NCI-H146 treated with DMSO at 0.1 percent for 48 hours (cell line): ENCODE measurements around the gene CCDC184.

Source experiments
- DNase-seq: peaks from one replicate; lab custom pipeline; 2025; ENCODE audit not compliant: unreplicated experiment; lab: John Stamatoyannopoulos, UW

Gene CCDC184

DNA sequence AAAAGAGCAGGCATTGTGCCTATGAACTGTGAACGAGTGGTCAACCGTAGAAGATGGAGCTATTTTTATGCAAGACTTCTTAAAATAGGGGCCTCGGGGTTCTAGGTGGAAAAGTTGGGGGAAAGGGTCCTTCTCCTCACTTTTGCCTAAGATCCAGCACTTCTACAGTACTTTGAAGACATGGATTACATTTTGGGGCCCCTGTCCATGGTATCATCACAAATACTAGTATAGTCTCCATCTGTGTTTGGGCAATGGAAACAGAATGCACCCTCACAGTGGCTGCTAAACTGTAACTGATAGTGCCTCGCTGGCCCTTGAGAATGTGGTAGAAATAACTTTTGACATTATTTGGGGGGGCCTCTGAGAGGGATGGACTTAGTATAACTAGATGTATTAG, 5.5 kb upstream of the CCDC184 start:
- no peak for DNase-seq

DNA sequence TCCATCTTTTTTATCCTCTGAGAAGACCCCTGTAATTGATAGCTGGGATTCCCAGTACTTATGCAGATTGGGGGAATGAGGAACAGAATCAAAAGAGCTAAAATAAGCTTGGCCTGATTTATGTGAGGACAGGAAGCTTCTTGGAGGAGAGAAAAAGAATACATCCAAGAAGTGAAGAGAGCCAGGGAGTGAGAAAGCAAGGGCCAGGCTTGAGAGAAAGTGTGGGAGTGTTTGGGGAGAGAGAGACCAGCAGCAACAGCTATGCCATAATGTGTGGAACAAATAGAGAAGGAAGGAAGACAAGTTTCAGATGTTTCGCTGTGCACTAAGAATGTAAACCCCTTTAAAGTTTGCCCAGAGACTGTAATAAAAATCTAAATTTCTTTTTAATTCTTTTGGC, 4.0 kb upstream of the CCDC184 start:
- DNase-seq = no peak

DNA sequence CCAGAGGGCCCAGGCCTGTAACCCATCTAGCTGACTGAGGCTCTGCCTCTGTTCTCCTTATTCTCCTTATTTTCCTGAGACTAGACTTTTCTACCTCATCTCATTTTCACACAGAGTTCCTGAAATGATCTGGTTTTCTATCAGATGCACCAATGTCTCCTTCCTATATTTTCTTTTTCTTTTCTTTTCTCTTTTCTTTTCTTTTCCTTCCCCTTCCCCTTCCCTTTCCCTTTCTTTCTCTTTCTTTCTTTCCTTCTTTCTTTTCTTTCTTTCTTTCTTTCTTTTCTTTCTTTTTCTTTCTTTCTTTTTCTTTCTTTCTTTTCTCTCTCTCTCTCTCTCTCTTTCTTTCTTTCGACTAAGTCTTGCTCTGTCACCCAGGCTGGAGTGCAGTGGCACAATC, 3.0 kb upstream of the CCDC184 start:
- DNase-seq = no peak

DNA sequence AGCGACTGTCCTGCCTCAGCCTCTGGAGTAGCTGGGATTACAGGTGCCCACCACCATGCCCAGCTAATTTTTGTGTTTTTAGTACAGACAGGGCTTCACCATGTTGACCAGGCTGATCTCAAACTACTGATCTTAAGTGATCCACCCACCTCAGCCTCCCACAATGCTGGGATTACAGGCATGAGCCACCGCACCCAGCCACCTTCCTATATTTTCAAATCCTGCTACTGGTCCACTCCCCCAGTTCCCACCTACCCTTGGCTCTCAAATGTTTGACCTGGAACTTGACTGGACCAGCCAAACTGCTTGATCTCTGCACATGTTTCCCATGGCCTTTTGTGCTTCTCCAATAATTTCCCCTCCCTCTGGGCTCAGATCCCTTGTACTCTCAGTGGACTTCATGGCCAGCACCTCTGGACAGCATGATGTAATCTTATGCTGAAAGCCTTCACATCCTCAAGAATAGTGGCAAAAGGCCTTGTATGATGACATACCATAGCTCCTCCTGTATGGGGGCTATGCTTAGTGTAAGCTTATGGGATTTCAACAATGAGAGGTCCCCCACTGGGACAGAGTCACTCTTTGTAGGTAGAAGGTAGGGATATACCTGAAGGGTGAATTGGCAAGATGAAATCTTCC, 2.5 kb upstream of the CCDC184 start:
- DNase-seq = no peak

DNA sequence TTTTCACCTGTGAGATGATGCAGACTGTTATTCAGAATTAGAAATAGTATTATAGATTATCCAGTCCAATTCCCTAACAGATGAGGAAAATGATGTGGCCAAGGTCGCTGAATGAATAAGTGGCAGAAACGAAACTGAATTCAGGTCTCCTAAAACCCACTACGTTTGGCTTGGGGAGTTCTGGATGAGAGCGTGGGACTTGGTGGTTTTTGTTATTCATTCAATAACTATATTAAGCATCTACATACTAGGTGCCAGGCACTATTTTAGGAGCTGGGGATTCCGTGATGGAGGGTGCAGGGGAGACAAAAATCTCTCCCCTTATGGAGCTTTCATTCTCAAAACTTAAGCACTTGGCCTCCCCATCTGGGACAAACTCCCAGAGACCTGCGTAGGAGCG, 813 bp upstream of the CCDC184 start:
- no peak for DNase-seq

DNA sequence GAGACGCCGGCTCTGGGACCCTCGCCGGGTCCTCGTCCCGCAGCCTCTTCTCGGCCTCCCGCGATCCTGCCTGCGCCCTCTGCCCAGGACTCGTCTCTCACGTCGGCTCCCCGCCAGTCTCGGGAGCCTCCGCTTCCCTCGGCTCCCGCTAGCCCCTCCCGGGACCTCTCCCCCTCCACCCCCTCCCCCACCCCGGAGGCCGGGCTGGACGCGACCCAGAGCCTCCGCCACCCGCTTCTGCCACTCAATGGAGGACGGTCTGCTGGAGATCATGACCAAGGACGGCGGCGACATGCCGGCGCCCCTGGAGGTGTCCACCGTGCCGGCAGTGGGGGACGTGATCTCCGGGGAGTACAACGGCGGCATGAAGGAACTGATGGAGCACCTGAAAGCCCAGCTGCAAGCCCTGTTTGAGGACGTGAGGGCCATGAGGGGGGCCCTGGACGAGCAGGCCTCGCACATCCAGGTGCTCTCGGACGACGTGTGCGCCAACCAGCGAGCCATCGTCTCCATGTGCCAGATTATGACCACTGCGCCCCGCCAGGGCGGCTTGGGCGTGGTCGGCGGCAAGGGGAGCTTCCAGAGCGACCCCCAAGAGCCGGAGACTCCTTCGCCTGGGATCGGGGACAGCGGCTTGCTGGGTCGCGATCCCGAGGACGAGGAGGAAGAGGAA, 568 bp downstream of the CCDC184 start:
- no peak for DNase-seq

DNA sequence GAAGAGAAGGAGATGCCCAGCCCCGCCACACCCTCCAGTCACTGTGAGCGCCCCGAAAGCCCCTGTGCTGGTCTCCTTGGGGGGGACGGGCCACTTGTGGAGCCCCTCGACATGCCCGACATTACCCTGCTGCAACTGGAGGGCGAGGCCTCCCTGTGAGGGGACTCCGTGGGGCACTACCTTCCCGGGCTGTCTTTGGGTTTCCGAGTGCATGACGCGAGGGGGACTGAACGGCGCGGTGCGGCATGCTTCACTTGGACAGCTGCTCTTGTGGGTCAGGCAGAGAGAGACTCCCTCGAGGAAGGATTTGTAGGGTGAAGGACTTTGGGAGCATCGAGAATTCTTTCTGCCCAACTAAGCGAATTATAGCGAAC, 1.1 kb downstream of the CCDC184 start:
- no peak for DNase-seq

DNA sequence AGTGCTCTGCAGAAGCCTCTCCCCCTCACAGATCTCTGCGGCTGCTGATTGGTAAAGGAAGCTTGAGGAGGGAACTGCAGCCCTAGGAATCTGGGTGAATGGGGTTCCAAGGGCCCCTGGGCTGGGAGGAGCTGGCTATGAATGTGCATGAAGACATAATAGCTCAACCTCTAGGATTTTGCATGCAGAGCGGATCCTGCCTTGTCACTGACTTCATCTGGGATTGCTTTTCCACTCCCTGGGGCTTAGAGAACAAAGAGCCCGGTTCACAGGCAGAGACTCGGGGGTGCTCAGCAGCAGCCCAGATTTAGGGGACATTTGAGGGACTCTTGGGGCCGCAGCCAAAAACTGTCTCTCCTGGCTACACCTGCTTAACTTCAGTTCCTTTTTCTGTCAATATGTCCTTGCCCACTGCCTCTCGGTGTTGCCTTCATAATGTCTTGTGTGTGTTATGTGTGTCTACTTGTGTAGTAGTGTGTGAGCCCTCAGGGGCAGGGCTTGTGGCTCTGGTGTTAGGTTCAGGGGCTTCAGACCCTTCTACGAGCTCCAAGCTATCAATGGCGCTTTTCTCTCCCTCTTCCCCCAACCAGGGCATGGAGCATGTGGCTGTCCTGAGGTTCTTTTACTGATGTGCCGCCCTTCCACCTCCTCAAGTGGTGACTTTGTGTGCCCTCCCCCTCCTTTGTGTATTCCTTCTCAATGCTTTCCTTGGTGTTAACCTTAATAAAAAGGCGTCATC, 1.9 kb downstream of the CCDC184 start:
- DNase-seq = no peak

DNA sequence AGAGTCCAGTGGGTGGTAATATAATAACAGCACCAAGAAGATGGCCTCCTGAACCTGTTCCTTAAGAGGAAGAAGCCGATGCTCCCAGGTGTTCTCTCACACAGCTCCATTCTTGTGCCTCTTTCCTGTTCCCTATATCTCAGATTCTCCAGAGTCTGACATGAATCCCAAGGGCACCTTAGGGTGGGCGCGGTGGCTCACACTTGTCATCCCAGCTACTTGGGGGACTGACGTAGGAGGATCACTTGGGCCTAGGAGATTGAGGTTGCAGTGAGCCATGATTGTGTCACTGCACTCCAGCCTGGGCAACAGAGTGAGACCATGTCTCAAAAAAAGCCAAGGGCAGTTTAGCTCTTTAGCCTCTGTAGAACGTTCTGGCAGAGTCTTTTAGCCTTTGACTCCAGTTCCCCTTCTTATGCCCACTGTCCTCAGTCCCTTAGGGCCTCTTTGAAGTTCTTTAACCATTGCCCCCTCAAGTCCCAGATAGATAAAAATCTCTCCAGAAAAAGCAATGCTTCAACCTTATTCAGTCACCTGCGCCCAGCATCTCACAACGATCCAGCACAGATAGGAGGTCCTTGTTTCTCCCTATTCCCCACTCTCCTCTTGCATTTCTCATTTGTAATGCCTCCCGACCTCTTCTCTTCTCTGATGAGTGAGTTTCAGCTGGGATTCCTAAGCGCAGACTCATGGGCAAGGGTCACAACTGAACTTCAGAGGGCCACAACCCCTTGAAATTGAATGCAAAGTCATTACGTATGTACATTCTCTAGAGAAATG, 4.7 kb downstream of the CCDC184 start:
- no peak for DNase-seq

DNA sequence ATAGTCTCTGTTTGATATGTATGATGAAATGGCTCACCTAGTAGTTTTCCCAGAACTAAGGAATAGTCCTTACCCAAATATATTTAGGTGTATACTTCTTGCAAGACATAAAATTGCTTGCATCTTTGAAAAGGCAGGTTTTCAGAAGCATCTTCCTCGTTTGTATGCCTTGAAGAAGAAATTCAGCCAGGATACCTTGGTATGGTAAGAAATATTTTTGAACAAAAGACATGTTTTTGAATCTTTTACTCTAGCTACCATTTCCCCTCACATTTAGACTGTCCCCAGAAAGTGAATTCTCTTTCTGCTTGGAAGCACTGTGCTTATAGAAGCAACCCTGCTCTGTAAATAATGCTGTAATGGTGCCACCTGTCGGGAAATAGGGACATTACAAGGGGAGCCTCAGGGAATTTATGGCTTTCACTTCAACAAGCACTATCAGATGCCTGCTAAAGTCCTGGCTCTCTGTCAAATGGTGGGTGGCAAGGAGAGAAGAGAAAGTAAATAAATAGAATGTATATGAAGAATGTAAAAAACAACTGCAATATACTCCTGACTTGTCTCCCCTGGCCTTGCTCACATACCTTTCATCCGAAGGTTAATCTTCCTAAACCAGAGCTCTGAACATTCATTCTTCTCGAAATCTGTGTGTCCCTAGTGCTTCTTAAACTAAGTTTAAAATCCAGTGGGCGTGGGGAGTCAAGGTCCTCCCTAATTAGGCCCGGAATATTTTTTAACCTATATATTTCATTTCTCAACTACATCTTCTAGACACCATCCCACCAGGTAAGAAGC, 6.1 kb downstream of the CCDC184 start:
- DNase-seq = peak; percentile 53

DNA sequence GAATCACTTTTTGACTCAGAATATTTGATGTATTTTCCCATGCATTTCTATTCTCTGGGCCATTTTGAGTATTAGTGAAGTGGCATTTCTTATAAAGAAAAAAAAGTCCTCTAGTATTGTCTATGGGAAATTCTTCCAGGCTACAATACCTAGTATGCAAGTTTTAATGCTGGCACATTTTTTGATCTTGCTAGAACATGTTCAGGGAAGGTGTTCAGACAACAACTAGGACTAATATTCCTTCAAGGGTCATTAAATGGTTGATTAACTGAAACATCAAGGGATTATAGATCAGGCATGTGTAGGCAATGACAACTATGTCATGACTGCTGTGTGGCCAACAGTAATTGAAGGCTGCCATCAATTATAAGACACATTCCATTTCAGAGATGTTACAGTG, 7.7 kb downstream of the CCDC184 start:
- DNase-seq = no peak

DNA sequence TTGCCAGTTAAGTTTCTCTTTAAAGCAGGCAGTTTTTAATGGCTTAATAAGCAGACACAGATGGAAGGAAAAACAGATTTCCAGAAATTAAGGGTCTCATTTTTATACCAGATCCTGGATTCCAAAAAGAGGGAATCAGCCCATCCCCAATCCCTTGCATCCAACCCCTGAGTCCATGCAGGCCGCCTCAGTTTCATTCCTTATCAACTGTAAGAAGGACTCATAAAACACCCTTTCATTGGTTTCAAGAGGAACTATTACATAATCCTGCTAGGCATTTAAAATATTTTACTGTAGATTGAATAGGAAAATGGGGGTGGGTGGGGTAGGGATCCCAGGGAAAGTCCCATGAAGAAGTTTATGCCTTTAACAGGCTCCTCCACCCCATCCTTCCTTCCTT, 9.4 kb downstream of the CCDC184 start:
- no peak for DNase-seq

DNA sequence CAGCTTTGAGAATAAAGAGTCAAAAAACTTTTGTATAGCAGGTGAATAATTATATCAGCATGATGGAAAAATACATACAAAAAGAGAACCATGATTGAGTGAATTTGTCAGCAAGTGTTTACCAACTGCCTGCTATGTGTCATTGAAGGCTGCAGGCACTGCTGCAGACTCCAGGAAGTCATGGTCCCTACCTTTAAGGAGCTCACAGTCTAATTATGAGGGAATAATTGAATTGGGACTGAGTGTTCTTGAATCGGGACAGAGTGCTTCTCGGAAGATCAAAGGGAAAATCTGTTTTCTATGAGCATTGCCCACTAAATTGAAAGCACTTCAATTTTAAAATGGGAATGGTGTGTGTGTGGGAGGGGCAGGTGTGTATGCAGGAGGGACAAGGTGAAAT, 10.2 kb downstream of the CCDC184 start:
- no peak for DNase-seq

DNA sequence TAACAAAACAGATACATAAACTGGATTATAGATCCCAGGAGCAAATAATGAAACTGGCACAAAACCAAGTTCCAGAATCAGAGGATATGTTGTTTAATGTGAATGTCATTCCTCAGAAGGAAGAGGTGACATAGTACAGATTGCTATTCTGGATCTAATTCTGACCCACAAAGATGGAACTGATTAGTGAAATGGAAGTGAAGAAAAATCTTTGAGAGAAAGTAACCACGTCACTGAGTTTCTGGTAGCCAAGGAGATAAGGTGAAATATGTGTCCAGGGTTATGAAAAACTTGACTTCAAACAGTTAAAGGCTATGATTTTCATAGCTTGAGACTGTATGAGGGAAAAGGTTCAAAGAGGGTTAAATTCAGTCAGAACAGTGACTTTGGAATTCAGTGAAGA, 11.4 kb downstream of the CCDC184 start:
- DNase-seq = no peak

DNA sequence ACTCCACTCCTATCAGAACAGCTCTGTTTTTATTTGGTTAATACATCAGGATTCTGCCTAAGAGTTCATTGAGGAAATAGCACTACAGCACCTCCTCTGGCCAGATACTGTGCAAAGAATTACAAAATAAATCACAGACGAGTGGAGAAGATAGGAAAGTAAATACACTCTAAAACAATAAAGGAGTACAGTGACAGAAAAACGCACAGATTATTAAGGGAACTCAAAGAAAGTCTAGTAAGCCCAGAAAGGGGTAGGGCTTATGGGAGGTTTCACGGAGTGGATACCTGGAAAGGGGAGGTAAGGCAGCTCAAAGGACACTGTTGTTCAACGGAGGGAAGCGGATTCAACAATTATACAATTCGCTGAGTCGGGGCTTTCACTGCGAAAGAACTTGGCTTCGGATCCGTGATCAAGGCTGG, 14.1 kb downstream of the CCDC184 start:
- DNase-seq = no peak

DNA sequence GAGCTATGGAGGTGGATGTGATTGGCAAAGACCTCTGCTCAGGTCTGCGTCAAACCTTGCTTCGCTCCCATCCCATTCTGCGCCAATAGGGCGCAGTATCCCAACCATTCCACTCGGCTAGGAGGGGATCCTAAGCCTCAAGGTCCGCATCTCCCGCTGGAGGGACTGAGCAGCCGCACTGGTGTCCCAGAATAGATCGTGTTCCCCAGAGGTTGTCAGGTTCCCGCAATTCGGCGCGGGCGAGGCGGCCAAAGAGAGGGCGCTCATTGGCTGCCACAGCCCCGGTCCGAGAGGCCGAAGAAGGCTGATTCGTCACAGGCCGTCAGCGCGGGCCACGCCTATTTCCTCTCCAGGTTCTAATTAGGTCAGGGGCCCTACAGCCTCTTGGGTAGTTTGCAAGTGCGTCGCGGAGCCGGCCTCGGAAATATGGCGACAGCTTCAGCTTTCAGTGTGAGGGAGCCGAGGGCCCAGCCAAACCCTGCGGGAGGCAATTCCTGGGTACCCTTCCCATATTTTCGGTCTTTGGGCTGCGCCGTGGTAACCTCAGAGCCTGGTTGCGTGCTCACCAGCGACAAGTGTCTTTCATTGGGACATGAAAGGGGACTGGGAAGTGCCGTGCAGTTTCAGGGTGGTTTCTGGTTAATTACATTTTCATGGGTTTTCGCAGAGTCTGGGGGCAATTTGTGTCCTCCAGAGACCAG, 14.7 kb downstream of the CCDC184 start:
- no peak for DNase-seq

DNA sequence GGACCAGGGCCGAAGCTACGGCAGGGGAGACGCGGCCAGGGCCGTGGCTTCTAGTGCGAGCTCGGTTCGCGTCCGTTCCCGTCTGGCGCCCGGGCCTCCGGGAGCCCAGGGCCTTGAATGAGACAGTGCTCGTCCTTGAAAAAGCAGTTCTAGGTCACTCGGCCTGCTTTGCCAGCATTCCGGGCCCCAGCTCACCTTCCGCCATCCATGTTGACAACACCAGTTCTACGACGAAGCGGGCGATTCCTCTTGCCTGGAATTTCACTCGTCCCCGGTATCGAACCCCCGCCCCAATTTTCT, 15.2 kb downstream of the CCDC184 start:
- no peak for DNase-seq

DNA sequence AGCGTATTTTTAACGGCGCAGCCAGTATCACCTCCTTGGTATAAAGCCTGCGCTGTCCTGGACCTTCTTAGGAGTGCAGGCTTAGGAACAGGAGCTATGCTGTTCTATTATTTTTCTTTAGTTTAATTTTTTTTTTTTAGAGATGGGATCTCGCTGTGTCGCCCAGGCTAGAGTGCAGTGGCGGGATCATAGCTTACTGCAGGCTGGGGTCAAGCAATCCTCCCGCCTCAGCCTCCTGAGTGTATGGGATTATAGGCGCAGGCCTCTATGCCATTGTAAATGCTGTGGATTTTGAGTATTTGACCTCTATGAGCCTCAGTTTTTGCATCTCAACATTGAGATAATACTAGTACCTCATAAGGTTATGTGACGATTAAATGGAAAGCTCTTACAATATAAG, 15.5 kb downstream of the CCDC184 start:
- no peak for DNase-seq

DNA sequence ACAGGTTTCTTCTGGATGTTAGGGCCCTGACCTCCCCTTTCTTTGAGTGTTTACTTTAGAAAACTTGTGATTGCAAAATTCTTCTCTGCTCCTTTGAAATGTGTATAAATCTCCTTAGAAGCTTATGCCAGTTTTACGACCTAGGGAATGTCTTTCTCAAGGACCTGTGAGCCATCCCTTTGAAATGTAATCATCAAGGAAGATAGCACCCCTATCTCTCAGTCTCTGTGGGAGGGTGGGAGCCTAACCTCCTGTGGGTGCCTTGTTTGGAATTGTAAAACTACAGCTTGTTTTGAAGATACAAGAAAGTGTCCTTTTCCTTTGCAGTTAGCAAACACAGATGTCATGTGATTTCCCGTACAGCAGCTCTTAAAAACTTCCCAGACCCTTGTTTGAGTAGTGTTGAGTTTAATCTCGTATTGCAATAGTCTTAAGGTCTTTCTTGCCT, 16.4 kb downstream of the CCDC184 start:
- DNase-seq = no peak

DNA sequence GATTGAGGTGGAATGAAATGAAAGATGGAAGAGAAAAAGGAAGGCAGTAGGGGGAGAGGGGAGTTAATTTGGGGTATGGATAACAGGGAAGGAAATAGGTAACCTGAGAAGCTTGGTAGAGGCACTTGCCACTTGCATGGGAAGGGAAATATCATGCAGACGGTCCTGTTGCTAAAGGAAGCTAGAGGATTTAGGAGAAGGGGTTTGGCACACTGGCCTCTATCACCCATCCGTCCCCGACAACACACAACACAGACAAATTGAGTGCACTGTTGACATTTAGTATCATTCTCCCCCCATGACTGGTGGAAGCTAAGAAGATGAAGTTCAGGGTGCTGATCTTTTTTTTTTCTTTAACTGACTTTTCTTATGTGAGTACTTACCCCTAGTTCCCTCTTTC, 17.6 kb downstream of the CCDC184 start:
- DNase-seq = no peak
